Measurements from ENCODE around the gene DUS1L. TPM values are rescaled to one million over a fixed set of nuclear protein-coding genes. Genes with fewer than 3 reads are reported as not detected.

DUS1L gene
- polyA plus RNA-seq, 1 experiment, result 21.4 TPM

DNA sequence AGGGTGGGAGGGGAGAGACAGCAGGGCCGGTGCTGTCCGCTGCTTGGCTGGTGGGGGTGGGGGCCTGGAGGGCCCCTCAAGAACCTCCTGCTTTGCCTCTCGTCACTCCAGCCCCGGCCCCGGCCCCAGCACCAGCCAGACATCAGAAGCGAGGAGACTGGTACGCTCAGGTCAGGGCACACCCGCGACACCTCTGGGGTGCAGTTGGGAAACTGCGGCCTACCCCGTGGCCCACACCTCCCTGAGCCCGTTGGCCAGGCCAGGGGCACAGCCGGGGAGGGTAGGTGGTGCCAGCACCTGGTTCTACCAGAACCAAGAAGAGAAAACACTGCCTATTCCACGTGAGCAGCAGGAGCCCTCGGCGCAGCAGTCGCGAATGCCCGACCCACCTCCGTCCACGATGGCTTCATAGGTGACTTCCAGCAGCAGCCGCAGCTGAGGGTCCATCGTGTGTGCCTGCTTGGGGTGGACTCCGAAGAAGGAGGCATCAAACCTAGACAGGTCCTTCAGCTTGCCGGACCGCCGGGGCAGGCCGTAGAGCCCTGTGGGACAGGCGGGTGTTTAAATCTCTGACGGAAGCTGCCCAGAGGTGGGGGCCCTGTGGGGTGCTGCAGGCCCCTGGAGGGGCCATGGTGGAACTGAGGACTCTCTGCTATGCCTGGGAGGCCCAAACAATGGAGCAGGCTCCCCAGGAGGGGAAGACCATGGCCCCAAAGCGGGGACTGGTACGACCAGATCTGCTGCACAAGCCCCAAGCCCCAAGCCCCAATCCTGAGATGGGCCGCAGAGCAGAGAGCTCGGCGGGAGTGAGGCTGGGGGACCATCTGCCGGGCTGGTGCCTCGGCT lies 29.6 kb upstream of the DUS1L start:
- POLR2A ChIA-PET, result no interaction called here
- Histone ChIP-seq H3K9me3 (ENCODE audit: control insufficient read depth, insufficient read depth, low read length) (no peaks in the 10 kb centered on the region; the same call in 1 of the 2 replicates), H3K27me3 (ENCODE audit: control insufficient read depth, insufficient read depth, low read length) (no peaks in the 10 kb centered on the region), H3K4me3 (ENCODE audit: low read depth, low read length) (no peak overlapping the region), H3K27ac (ENCODE audit: low read depth, low read length) (no peak overlapping the region)
- DNase-seq (ENCODE audit: low read depth, low spot score), result no peak
- TF ChIP-seq, protein P1, sequence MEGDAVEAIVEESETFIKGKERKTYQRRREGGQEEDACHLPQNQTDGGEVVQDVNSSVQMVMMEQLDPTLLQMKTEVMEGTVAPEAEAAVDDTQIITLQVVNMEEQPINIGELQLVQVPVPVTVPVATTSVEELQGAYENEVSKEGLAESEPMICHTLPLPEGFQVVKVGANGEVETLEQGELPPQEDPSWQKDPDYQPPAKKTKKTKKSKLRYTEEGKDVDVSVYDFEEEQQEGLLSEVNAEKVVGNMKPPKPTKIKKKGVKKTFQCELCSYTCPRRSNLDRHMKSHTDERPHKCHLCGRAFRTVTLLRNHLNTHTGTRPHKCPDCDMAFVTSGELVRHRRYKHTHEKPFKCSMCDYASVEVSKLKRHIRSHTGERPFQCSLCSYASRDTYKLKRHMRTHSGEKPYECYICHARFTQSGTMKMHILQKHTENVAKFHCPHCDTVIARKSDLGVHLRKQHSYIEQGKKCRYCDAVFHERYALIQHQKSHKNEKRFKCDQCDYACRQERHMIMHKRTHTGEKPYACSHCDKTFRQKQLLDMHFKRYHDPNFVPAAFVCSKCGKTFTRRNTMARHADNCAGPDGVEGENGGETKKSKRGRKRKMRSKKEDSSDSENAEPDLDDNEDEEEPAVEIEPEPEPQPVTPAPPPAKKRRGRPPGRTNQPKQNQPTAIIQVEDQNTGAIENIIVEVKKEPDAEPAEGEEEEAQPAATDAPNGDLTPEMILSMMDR (IDR thresholded peaks at IDR 0.05; ENCODE audit: low read depth, low read length), result no peak
- CTCF ChIA-PET, result no interaction called here

DNA sequence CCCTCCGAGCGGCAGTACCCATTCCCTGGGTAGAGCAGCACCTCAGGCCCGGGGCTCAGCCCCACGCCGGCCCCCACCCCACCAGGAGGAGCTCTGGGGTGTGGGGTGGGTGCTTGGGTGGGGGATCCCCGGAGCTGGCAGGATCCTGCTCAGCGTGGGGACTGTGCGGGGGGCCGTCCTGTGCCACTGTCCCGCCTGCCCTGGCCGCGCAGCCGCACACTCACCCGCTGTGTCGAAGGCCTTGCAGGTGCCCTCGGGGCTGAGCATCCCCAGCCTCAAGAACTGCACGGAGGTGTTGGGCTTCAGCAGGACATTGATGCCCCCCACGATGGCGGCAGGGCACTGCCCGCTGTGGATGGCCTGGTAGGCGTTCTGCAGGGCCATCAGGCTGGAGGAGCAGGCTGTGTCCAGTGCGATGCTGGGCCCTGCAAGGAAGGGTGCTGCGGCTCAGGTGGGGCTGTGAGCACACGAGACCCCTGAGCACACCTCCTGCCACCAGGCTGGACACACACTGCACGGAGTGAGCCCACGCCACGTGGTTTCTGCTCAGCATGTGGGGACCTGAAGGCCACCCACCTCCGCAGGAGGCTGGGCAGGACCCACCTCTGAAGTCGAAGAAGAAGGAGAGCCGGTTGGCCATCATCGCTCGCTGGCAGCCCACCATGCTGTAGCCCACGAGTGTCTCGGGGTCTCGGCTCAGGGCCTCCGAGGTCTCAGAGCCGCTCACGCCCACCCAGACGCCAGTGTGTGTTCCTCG lies 27.6 kb upstream of the DUS1L start:
- Histone ChIP-seq H3K27me3 (ENCODE audit: control insufficient read depth, insufficient read depth, low read length) (no peaks in the 10 kb centered on the region), H3K27ac (ENCODE audit: low read depth, low read length) (no peak overlapping the region), H3K9me3 (ENCODE audit: control insufficient read depth, insufficient read depth, low read length) (no peaks in the 10 kb centered on the region; the same call in 1 of the 2 replicates), H3K4me3 (ENCODE audit: low read depth, low read length) (no peak overlapping the region)
- DNase-seq (ENCODE audit: low read depth, low spot score), result no peak
- ChIA-PET CTCF (no interaction called here), POLR2A (no interaction called here)
- TF ChIP-seq, protein P1 (IDR thresholded peaks at IDR 0.05; ENCODE audit: low read depth, low read length), result no peak

DNA sequence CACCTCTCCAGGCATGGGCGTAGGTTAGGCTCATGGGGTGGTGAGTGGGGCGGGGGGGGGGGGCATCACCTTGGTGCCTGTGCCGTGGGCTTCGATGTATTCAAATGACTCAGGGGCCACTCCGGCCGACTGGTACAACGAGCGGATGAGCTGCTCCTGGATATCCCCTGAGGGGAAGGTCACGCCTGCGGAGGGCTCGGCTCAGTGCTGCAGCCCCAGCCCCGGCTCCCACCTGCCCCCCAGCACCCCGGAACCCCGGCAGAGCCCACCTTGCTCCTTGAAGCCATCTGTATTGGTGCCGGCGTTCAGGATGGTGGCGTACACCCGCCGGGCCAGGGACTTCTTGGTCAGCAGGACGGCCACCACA lies 27.0 kb upstream of the DUS1L start:
- CTCF ChIA-PET, result no interaction called here
- DNase-seq (ENCODE audit: low read depth, low spot score), result no peak
- TF ChIP-seq, protein P1 (IDR thresholded peaks at IDR 0.05; ENCODE audit: low read depth, low read length), result no peak
- no peaks in the 10 kb centered on the region; the same call in 1 of the 2 replicates for H3K9me3 ChIP-seq (ENCODE audit: control insufficient read depth, insufficient read depth, low read length)
- H3K27ac ChIP-seq (ENCODE audit: low read depth, low read length), result no peak overlapping the region
- no peaks in the 10 kb centered on the region for H3K27me3 ChIP-seq (ENCODE audit: control insufficient read depth, insufficient read depth, low read length)
- POLR2A ChIA-PET, result interaction anchor here (0.6 kb wide), 1 partner anchor 11 kb away, joined by 3 read pairs; no protein-coding TSS in a partner anchor
- no peak overlapping the region for H3K4me3 ChIP-seq (ENCODE audit: low read depth, low read length)

DNA sequence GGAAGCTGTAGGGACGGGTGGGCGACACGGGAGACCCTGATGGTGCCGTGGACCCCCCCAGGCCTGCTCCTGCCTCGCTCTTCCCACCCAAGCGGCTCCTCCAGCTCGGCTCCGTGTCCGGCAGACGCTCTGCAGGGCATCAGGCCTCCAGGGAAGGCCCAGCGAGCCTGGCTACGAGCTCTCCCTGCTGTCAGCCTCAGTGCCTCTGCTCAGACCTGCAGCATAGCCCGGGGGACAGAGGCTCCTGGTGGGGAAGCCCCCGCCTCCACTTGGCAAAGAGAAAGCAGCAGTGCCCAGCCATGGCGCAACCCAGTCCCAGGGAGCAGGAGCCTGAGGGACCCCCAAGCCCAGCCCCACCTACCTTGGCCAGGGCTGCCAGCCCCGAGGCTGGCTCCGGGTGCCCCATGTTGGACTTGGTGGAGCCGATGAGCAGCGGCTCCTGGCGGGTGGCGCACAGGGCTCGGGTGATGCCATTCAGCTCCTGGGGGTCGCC lies 26.5 kb upstream of the DUS1L start:
- DNase-seq (ENCODE audit: low read depth, low spot score), result no peak
- POLR2A ChIA-PET, result interaction anchor here (0.6 kb wide), 1 partner anchor 10 kb away, joined by 3 read pairs; no protein-coding TSS in a partner anchor
- Histone ChIP-seq H3K4me3 (ENCODE audit: low read depth, low read length) (no peak overlapping the region), H3K27me3 (ENCODE audit: control insufficient read depth, insufficient read depth, low read length) (no peaks in the 10 kb centered on the region), H3K27ac (ENCODE audit: low read depth, low read length) (no peak overlapping the region), H3K9me3 (ENCODE audit: control insufficient read depth, insufficient read depth, low read length) (no peaks in the 10 kb centered on the region; the same call in 1 of the 2 replicates)
- CTCF ChIA-PET, result no interaction called here
- TF ChIP-seq, protein P1 (IDR thresholded peaks at IDR 0.05; ENCODE audit: low read depth, low read length), result no peak
